Upper lobe of left lung (tissue), 4 donors: ENCODE data around the gene P4HA1.

ENCODE experiments used
- CTCF ChIP-seq, 6 experiments: fragments of 450-650 bp in 4 of 6; fragments of 200-600 bp in 2 of 6; sonication (generic) in 2 of 6; IDR thresholded peaks; one replicate each; pipeline ENCODE4 v1.5.1; 2016 to 2019; ENCODE audit warnings: antibody characterized with exemption in 6 of 6
- EP300 ChIP-seq, 4 donors: sonication (generic); formaldehyde crosslinking; IDR thresholded peaks; one replicate each; pipeline ENCODE4 v1.5.1; 2017; ENCODE audit warnings: antibody characterized with exemption in 4 of 4, control low read depth in 2 of 4
- POLR2A ChIP-seq, 4 donors: fragments of 450-650 bp; IDR thresholded peaks; one replicate each; pipeline ENCODE4 v1.5.1; 2016 to 2017; ENCODE audit warnings: antibody characterized with exemption in 4 of 4, mild to moderate bottlenecking in 2 of 4

DNA sequence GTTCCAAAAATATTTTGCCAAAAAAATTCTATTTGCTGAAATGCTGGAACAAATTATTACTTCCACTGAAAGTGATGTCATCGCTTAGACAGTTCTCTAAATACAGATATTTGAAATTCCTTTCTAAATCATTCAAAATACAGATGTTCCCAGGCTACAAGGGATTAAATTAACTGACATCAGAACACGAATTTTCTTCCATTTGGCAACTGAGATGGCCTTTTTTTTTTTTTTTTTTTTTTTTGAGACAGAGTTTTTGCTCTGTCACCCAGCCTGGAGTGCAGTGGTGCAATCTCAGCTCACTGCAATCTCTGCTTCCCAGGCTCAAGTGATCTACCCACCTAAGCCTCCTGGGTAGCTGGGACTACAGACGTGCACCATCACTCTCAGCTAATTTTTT, 57.0 kb downstream of the P4HA1 start:
- TF ChIP-seq EP300 (IDR thresholded peaks at IDR 0.05) (no peak), POLR2A (IDR thresholded peaks at IDR 0.05) (no peak), CTCF (IDR thresholded peaks at IDR 0.05) (no peak)
